Activated CD4-positive, alpha-beta memory T cell treated with anti-CD3 and anti-CD28 coated beads for 36 hours (primary cell): ENCODE data around the gene GGPS1. TPM values are rescaled to one million over a fixed set of nuclear protein-coding genes. Genes with fewer than 3 reads are reported as not detected.
"Not testable (repeated sequence)": the region's sequence is repeated elsewhere in the genome, so short reads cannot be mapped to it uniquely, and the experiment has no call there.

ENCODE experiments used
- CTCF ChIA-PET: fragments of 350-600 bp; sonication (Branson Sonifier 250); formaldehyde crosslinking; loops from one replicate; lab custom pipeline; 2021; ENCODE audit warnings: antibody characterized with exemption, inconsistent platforms; lab: Charles Lee
- POLR2A ChIA-PET: fragments of 350-600 bp; sonication (Branson Sonifier 250); formaldehyde crosslinking; loops from one replicate; lab custom pipeline; 2021; ENCODE audit warnings: antibody characterized with exemption; lab: Charles Lee
- DNase-seq: peaks from one replicate; pipeline ENCODE4 v3.0.0-alpha.2; 2020
- H3K27ac Mint-ChIP-seq: one replicate; pipeline ENCODE4 v1.8.0; 2021; ENCODE audit warnings: mixed read lengths
- H3K27me3 Mint-ChIP-seq: one replicate; pipeline ENCODE4 v1.8.0; 2021; ENCODE audit warnings: mixed read lengths
- H3K36me3 Mint-ChIP-seq: one replicate; pipeline ENCODE4 v1.8.0; 2021; ENCODE audit warnings: mixed read lengths
- H3K4me1 Mint-ChIP-seq: one replicate; pipeline ENCODE4 v1.8.0; 2021; ENCODE audit warnings: low read depth, mixed read lengths
- H3K4me3 Mint-ChIP-seq: one replicate; pipeline ENCODE4 v1.8.0; 2021; ENCODE audit warnings: mild to moderate bottlenecking, mixed read lengths
- H3K9me3 Mint-ChIP-seq: one replicate; pipeline ENCODE4 v1.8.0; 2021; ENCODE audit warnings: mixed read lengths
- intact Hi-C: fragments of 100-400 bp; cut with micrococcal nuclease; formaldehyde crosslinking; loops from one replicate; pipeline ENCODE4 v1.15.1; 2023
- total RNA-seq, 2 experiments: library from RNA; stranded (reverse); gene quantifications; one replicate each; pipeline ENCODE4 v1.2.3, GENCODE V29; 2021

GGPS1 gene
- total RNA-seq: 10 to 100 TPM; 36.1 to 37.5 TPM

DNA sequence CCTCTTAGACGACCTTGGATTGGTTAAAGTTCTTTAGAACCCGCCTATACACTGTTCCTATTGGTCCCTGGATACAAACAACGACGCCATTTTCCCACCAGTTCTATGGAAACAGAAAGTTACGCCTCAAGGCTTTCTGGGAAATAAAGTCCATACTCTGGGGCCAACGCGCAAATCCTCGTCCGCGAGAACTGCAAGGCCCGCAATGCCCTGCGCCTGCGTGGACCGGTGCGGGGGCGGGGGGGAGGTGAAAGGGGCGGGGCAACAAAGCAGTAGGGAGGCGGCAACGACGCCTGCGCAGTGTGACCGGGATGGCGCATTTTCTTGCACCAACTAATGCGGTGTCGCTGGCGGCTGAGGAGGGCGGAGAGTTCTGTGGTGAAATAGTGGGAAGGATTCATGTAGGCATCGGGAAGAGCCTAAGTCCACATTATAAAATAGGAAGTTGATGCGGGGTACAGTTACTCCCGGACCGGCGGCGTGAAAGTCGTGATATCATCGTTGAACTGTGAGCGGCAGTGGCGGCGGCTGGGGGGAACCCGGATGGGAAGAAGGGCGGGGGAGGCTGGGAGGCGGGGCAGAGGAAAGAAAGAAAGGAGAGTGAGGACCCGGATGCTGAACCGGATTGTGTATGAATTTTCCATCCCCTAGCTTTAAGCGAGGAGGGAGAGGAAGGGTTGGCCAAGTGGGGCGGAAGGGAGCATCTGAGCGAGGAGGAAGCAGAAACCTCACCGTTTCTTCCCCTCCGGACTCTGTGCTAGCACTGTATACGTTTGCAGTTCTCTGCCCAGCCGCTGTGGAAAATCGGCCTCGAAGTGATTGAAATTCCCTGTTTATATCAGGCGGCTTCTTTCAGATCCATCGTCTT is at the start of gene GGPS1:
Gene GGPS1, plus strand, starts transcription at position 300 of the 868 bp plus-strand sequence. CDS start 6,695 bp downstream, outside the sequence.
- Mint-ChIP-seq H3K27ac (no peak within 1 kb of the TSS), H3K4me3 (no peak within 1 kb of the TSS), H3K4me1 (peaks cover 41% of the 10 kb centered on the region), H3K36me3 (peaks cover 19% of the 10 kb centered on the region), H3K27me3 (no peaks in the 10 kb centered on the region), H3K9me3 (no peaks in the 10 kb centered on the region)
- POLR2A ChIA-PET: interaction anchor here (0.9 to 1.6 kb wide), 5 partner anchors 38 to 168 kb away, joined by 3 to 5 read pairs (median 4); partner anchors contain the start of gene TBCE
- CTCF ChIA-PET: interaction anchor here (0.6 to 3.7 kb wide), 9 partner anchors 14 to 224 kb away, joined by 3 to 31 read pairs (median 4); no protein-coding TSS in a partner anchor
- peak; percentile 100 for DNase-seq
- intact Hi-C loops: loop anchor here (1.0 to 5.0 kb wide), 21 partner anchors 11 to 956 kb away; partner anchors contain the start of genes B3GALNT2, COA6, LYST and RBM34

DNA sequence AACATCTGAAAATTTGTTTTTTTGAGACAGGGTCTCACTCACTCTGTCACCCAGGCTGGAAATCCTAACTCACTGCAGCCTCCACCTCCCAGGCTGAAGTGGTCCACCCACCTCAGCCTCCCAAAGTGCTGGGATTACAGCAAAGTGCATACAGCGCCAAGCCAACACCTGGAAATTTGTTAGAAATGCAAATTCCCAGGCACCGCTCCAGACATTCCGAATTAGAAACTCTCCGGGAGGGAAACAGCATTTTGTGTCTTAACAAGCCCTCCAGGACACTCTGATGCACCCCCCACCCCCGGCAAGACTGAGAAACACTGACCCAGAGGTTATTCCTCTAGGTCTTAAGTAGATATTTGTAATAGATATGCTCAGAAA is 49.5 kb upstream of the GGPS1 start:
- intact Hi-C loops: no loop called here
- CTCF ChIA-PET: no interaction called here
- Mint-ChIP-seq H3K27me3 (no peaks in the 10 kb centered on the region), H3K36me3 (peaks cover 4% of the 10 kb centered on the region), H3K4me1 (peaks cover 54% of the 10 kb centered on the region), H3K4me3 (no peak overlapping the region), H3K9me3 (no peaks in the 10 kb centered on the region), H3K27ac (no peak overlapping the region)
- POLR2A ChIA-PET: no interaction called here
- DNase-seq: no peak

DNA sequence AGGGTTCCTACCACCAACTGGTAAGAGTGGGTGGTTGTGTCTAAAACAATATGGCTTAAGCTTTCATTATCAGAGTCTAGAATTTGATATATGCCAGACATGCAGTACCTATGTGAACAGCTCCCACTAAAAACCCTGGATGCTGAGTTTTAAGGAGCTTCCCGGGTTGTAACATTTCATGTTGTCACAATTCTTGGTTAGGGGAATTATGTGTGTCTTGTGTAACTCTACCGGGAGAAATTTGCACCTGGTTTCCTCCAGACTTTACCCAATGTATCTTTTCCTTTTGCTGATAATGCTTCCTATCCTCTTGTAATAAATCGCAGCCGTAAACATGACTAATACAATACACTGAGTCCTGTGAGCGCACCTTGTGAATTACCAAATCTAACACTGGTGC is 48.7 kb upstream of the GGPS1 start:
- H3K4me1 Mint-ChIP-seq: peaks cover 58% of the 10 kb centered on the region
- POLR2A ChIA-PET: no interaction called here
- no peaks in the 10 kb centered on the region for H3K9me3 Mint-ChIP-seq
- no peak for DNase-seq
- H3K27ac Mint-ChIP-seq: no peak overlapping the region
- CTCF ChIA-PET: no interaction called here
- no peaks in the 10 kb centered on the region for H3K27me3 Mint-ChIP-seq
- no peak overlapping the region for H3K4me3 Mint-ChIP-seq
- H3K36me3 Mint-ChIP-seq: peaks cover 4% of the 10 kb centered on the region
- intact Hi-C loops: no loop called here

DNA sequence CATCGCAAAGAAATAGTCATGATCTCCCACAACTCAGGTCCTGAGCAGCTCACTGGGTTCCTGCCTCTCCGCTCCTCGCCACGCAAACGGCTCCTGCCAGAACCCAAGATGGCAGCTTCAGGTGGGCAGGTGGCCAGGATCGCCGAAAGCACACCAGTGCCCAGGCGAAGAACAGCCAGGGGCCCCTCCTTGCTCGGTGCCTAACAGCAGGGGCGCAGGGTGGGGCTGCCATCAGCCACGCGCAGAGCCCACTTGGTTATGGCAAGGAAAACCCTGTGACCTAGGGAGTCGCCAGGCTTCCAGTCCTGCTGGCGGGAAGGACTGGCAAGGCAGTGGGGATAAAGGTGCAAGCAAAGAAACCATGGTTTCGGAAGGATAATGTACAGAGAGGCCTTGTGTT is 47.9 kb upstream of the GGPS1 start:
- no peak overlapping the region for H3K4me3 Mint-ChIP-seq
- no peaks in the 10 kb centered on the region for H3K9me3 Mint-ChIP-seq
- peaks cover 4% of the 10 kb centered on the region for H3K36me3 Mint-ChIP-seq
- intact Hi-C loops: no loop called here
- ChIA-PET CTCF (interaction anchor here (1.5 kb wide), 1 partner anchor 136 kb away, joined by 3 read pairs; no protein-coding TSS in a partner anchor), POLR2A (no interaction called here)
- H3K4me1 Mint-ChIP-seq: peaks cover 55% of the 10 kb centered on the region
- no peak for DNase-seq
- no peak overlapping the region for H3K27ac Mint-ChIP-seq
- H3K27me3 Mint-ChIP-seq: no peaks in the 10 kb centered on the region

DNA sequence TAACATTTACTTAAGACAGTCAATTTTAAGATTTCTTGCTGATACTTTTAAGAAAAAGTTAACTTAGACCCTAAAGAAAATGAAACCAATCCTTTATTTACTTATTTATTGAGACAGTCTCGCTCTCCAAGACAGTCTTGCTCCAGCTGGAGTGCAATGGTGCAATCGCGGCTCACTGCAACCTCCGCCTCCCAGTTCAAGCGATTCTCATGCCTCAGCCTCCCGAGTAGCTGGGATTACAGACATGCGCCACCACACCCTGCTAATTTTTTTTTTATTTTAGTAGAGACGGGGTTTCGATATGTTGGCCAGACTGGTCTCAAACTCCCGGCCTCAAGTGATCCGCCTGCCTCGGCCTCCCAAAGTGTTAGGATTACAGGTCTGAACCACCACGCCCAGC is 44.7 kb upstream of the GGPS1 start:
- H3K36me3 Mint-ChIP-seq, POLR2A ChIA-PET, DNase-seq, intact Hi-C loops, CTCF ChIA-PET, H3K27me3 Mint-ChIP-seq, H3K9me3 Mint-ChIP-seq, H3K27ac Mint-ChIP-seq, H3K4me3 Mint-ChIP-seq: not testable (repeated sequence)
- H3K4me1 Mint-ChIP-seq: peaks cover 66% of the 10 kb centered on the region

GRCh38 chr1:235284231-235284769 is 44.1 kb upstream of the GGPS1 start:
- Mint-ChIP-seq H3K27me3 (no peaks in the 10 kb centered on the region), H3K4me3 (no peak overlapping the region), H3K9me3 (no peaks in the 10 kb centered on the region), H3K27ac (no peak overlapping the region), H3K4me1 (peaks cover 65% of the 10 kb centered on the region), H3K36me3 (peaks cover 3% of the 10 kb centered on the region)
- POLR2A ChIA-PET: no interaction called here
- no peak for DNase-seq
- intact Hi-C loops: no loop called here
- CTCF ChIA-PET: no interaction called here

GRCh38 chr1:235286667-235287066 is 41.7 kb upstream of the GGPS1 start:
- Mint-ChIP-seq H3K9me3 (no peaks in the 10 kb centered on the region), H3K36me3 (no peaks in the 10 kb centered on the region), H3K27ac (peak overlapping the region; percentile 19), H3K4me1 (peaks cover 61% of the 10 kb centered on the region), H3K27me3 (no peaks in the 10 kb centered on the region), H3K4me3 (no peak overlapping the region)
- ChIA-PET CTCF (no interaction called here), POLR2A (no interaction called here)
- peak; percentile 33 for DNase-seq
- intact Hi-C loops: no loop called here

GRCh38 chr1:235287208-235287882 is 41.0 kb upstream of the GGPS1 start:
- H3K9me3 Mint-ChIP-seq: no peaks in the 10 kb centered on the region
- H3K27me3 Mint-ChIP-seq: no peaks in the 10 kb centered on the region
- peak overlapping the region; percentile 18 for H3K27ac Mint-ChIP-seq
- H3K36me3 Mint-ChIP-seq: no peaks in the 10 kb centered on the region
- intact Hi-C loops: no loop called here
- no peak for DNase-seq
- peaks cover 58% of the 10 kb centered on the region for H3K4me1 Mint-ChIP-seq
- POLR2A ChIA-PET: no interaction called here
- CTCF ChIA-PET: no interaction called here
- no peak overlapping the region for H3K4me3 Mint-ChIP-seq

GRCh38 chr1:235289859-235290739 is 38.3 kb upstream of the GGPS1 start:
- POLR2A ChIA-PET: no interaction called here

GRCh38 chr1:235290740-235291502 is 37.4 kb upstream of the GGPS1 start:
- no peak overlapping the region for H3K4me3 Mint-ChIP-seq
- intact Hi-C loops: no loop called here

More at GRCh38 chr1:235289859-235290739, 38.3 kb upstream of the GGPS1 start:
- CTCF ChIA-PET: no interaction called here
- Mint-ChIP-seq H3K27me3 (no peaks in the 10 kb centered on the region), H3K4me1 (peaks cover 62% of the 10 kb centered on the region), H3K4me3 (no peak overlapping the region), H3K36me3 (no peaks in the 10 kb centered on the region), H3K9me3 (no peaks in the 10 kb centered on the region), H3K27ac (peak overlapping the region; percentile 1)
- intact Hi-C loops: no loop called here
- no peak for DNase-seq

DNA sequence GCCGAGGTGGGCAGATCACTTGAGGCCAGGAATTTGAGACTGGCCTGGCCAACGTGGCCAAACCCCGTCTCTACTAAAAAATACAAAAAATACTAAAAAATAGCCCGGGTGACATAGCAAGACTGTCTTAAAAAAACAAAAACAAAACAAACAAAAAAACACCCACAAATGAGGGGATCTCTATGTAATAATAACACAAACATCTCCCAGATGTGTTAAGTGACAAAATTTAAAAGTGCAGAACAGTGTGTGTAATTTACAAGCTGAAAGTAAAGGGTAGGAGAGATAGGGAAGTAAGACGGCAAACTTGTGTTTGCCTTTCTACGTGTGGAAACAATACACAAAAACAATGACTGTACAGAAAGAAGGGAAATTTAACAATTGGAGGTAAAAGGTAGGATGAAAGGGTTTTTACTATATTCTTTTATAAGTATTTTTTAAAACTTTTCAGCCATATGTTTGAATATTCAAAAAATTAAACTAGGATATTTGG is 36.7 kb upstream of the GGPS1 start:
- Mint-ChIP-seq H3K4me3 (no peak overlapping the region), H3K36me3 (peaks cover 3% of the 10 kb centered on the region), H3K27ac (no peak overlapping the region), H3K27me3 (no peaks in the 10 kb centered on the region), H3K9me3 (peaks cover 4% of the 10 kb centered on the region), H3K4me1 (peaks cover 52% of the 10 kb centered on the region)
- intact Hi-C loops: no loop called here
- no peak for DNase-seq
- ChIA-PET POLR2A (no interaction called here), CTCF (no interaction called here)

More at GRCh38 chr1:235290740-235291502, 37.4 kb upstream of the GGPS1 start:
- DNase-seq: no peak
- Mint-ChIP-seq H3K9me3 (peaks cover 3% of the 10 kb centered on the region), H3K4me1 (peaks cover 58% of the 10 kb centered on the region), H3K27ac (no peak overlapping the region), H3K27me3 (no peaks in the 10 kb centered on the region), H3K36me3 (peaks cover 2% of the 10 kb centered on the region)
- ChIA-PET POLR2A (no interaction called here), CTCF (no interaction called here)
